HL-60 (cell line): ENCODE data around the gene RIN1.

ENCODE experiments used
- CTCF ChIP-seq: IDR thresholded peaks from one replicate; pipeline ENCODE4 v1.5.1; 2011; ENCODE audit warnings: low read length, control low read depth, inconsistent platforms; ENCODE audit not compliant: insufficient read depth
- POLR2AphosphoS5 ChIP-seq: IDR thresholded peaks from 2 replicates; pipeline ENCODE4 v1.6.1; 2012; ENCODE audit warnings: low read depth
- REST ChIP-seq: IDR thresholded peaks from 2 replicates; pipeline ENCODE4 v1.6.1; 2012; ENCODE audit warnings: low read depth; ENCODE audit not compliant: insufficient replicate concordance

GRCh38 chr11:66297610-66298009 lies 38.6 kb downstream of the RIN1 start:
- no peak for TF ChIP-seq REST
- TF ChIP-seq CTCF = no peak
- no peak for TF ChIP-seq POLR2AphosphoS5
